NCI-H774 (cell line): ENCODE data around the gene BCKDK.

Source experiments
- DNase-seq: peaks from one replicate; lab custom pipeline; 2025; lab: John Stamatoyannopoulos, UW

The BCKDK gene

GRCh38 chr16:31080035-31080629 is 28.1 kb upstream of the BCKDK start:
- DNase-seq = no peak

GRCh38 chr16:31080756-31081419 is 27.3 kb upstream of the BCKDK start:
- DNase-seq = no peak

GRCh38 chr16:31081428-31082351 is 26.5 kb upstream of the BCKDK start:
- no peak for DNase-seq

GRCh38 chr16:31082368-31083045 is 25.7 kb upstream of the BCKDK start:
- no peak for DNase-seq

GRCh38 chr16:31083081-31083480 is 25.1 kb upstream of the BCKDK start:
- DNase-seq = no peak

GRCh38 chr16:31083556-31083955 is 24.6 kb upstream of the BCKDK start:
- DNase-seq = no peak

GRCh38 chr16:31083981-31084380 is 24.2 kb upstream of the BCKDK start:
- DNase-seq = no peak

- DNase-seq = no peak
These were observed 23.4 kb upstream of the BCKDK start for GRCh38 chr16:31084584-31085302.

GRCh38 chr16:31085411-31085810 is 22.8 kb upstream of the BCKDK start:
- DNase-seq = no peak

GRCh38 chr16:31085873-31086628 is 22.1 kb upstream of the BCKDK start:
- no peak for DNase-seq

GRCh38 chr16:31086629-31086906 is 21.6 kb upstream of the BCKDK start:
- DNase-seq = no peak

GRCh38 chr16:31087481-31087880 is 20.7 kb upstream of the BCKDK start:
- DNase-seq = no peak

GRCh38 chr16:31087971-31088370 is 20.2 kb upstream of the BCKDK start:
- no peak for DNase-seq

- no peak for DNase-seq
These were observed 19.6 kb upstream of the BCKDK start, which contains the start of gene PRSS53 for GRCh38 chr16:31088459-31089183. Gene PRSS53, minus strand, starts transcription at chr16:31088943. Its CDS starts 134 bp downstream, at chr16:31088809.

- no peak for DNase-seq
These were observed 19.0 kb upstream of the BCKDK start for GRCh38 chr16:31089199-31089598.

- no peak for DNase-seq
These were observed 17.6 kb upstream of the BCKDK start for GRCh38 chr16:31090540-31090939.

GRCh38 chr16:31092330-31092729 is 15.9 kb upstream of the BCKDK start:
- DNase-seq = no peak

GRCh38 chr16:31093132-31093703 is 15.0 kb upstream of the BCKDK start:
- DNase-seq = no peak

- DNase-seq = no peak
These were observed 14.1 kb upstream of the BCKDK start for GRCh38 chr16:31094088-31094423.
